Transverse colon (tissue), 4 donors: ENCODE measurements around the gene DLK2. TPM values are rescaled to one million over a fixed set of nuclear protein-coding genes. Genes with fewer than 3 reads are reported as not detected.
"Not testable (repeated sequence)": the region's sequence is repeated elsewhere in the genome, so short reads cannot be mapped to it uniquely, and the experiment has no call there.

Experiments
- DNase-seq: peaks from one replicate; pipeline ENCODE4 v3.0.0-alpha.2; 2019
- H3K27ac ChIP-seq, 4 donors: fragments of 200-600 bp; sonication (generic); 2 replicates each; pipeline ENCODE4 v1.5.1; 2016 to 2018; ENCODE audit warnings: inconsistent platforms in 4 of 4
- H3K27me3 ChIP-seq: fragments of 200-600 bp; sonication (generic); 2 replicates; pipeline ENCODE4 v1.5.1; 2017; ENCODE audit warnings: inconsistent platforms
- H3K36me3 ChIP-seq, 4 donors: fragments of 200-600 bp; sonication (generic); 2 replicates each; pipeline ENCODE4 v1.5.1; 2017 to 2019; ENCODE audit warnings: inconsistent platforms in 4 of 4
- H3K4me1 ChIP-seq, 4 donors: fragments of 200-600 bp; sonication (generic); 2 replicates each; pipeline ENCODE4 v1.5.1; 2017 to 2020; ENCODE audit warnings: inconsistent platforms in 4 of 4
- H3K4me3 ChIP-seq, 4 donors: fragments of 200-600 bp; sonication (generic); 1 replicate in 1 of 4; 2 replicates in 3 of 4; pipeline versions ENCODE4 v1.5.1 to v1.6.1; 2017 to 2019; ENCODE audit warnings: inconsistent platforms in 4 of 4
- H3K9me3 ChIP-seq, 2 donors: fragments of 200-600 bp; sonication (generic); 2 replicates each; pipeline ENCODE4 v1.5.1; 2017 to 2019; ENCODE audit warnings: inconsistent platforms in 2 of 2
- CTCF ChIP-seq, 5 experiments: fragments of 200-600 bp in 3 of 5; fragments of 450-650 bp in 2 of 5; sonication (generic) in 3 of 5; IDR thresholded peaks; 1 replicate in 2 of 5; 2 replicates in 3 of 5; pipeline ENCODE4 v1.5.1; 2016 to 2017; ENCODE audit warnings: antibody characterized with exemption in 5 of 5, inconsistent platforms in 3 of 5, mild to moderate bottlenecking in 2 of 5, moderate library complexity in 1 of 5
- EP300 ChIP-seq: sonication (generic); formaldehyde crosslinking; IDR thresholded peaks from one replicate; pipeline ENCODE4 v1.6.1; 2017; ENCODE audit warnings: antibody characterized with exemption, low read depth
- POLR2A ChIP-seq: fragments of 450-650 bp; IDR thresholded peaks from one replicate; pipeline ENCODE4 v1.6.1; 2016; ENCODE audit warnings: antibody characterized with exemption, mild to moderate bottlenecking, moderate library complexity
- POLR2AphosphoS5 ChIP-seq, 3 donors: sonication (generic); formaldehyde crosslinking; IDR thresholded peaks; one replicate each; pipeline ENCODE4 v1.6.1; 2016; ENCODE audit warnings: antibody characterized with exemption in 3 of 3
- WGBS, 2 donors: methylation state at CpG; one replicate each; pipeline ENCODE4 v1.1.5; 2018; ENCODE audit warnings: low coverage in 1 of 2; 5-methylcytosine and 5-hydroxymethylcytosine counted together
- in situ Hi-C, 4 donors: fragments of 200-750 bp; cut with MboI; loops; one replicate each; pipeline versions ENCODE4 v1.15.0 to v1.15.1; 2017; ENCODE audit warnings: low sequenced_read_pairs in 3 of 4, low pct_ligation_motif_present in 1 of 4, low pct_unique_long_range_greater_than_20kb in 1 of 4
- intact Hi-C: fragments of 100-400 bp; cut with DNase I; formaldehyde crosslinking; loops from one replicate; pipeline ENCODE4 v1.15.1; 2023; ENCODE audit warnings: low total_unique reads
- total RNA-seq, 4 donors: library from RNA; depleted of rRNA; stranded (reverse); fragments of >200 nt; gene quantifications; one replicate each; pipeline ENCODE4 v1.1.0, GENCODE V29; 2016

Gene DLK2
- total RNA-seq, 4 donors from 2014 or later: 0.95 to 1.1 TPM; not detected in 2

- no peak for DNase-seq
- Histone ChIP-seq H3K27ac (no peak overlapping the region), H3K4me1 (peaks cover 0 to under 1% (median under 1%) of the 10 kb centered on the region in 4 donors), H3K9me3 (no peaks in the 10 kb centered on the region), H3K27me3 (no peaks in the 10 kb centered on the region), H3K36me3 (no peaks in the 10 kb centered on the region), H3K4me3 (no peak overlapping the region)
- TF ChIP-seq CTCF (IDR thresholded peaks at IDR 0.05) (no peak), EP300 (no peak), POLR2AphosphoS5 (IDR thresholded peaks at IDR 0.05) (no peak), POLR2A (no peak)
- intact Hi-C loops: no loop called here
- WGBS, 2 donors: 63 to 64% methylated on average over 3 of the region's 3 CpGs
- in situ Hi-C loops: no loop called here
Measured at GRCh38 chr6:43421831-43422230, 33.5 kb downstream of the DLK2 start.

GRCh38 chr6:43420012-43420709 lies 35.2 kb downstream of the DLK2 start:
- whole genome bisulfite sequencing, 2 donors: 63 to 68% methylated on average over 5 of the region's 5 CpGs
- Histone ChIP-seq H3K9me3 (no peaks in the 10 kb centered on the region), H3K4me1 (no peaks in the 10 kb centered on the region), H3K36me3 (no peaks in the 10 kb centered on the region), H3K27me3 (no peaks in the 10 kb centered on the region), H3K27ac (no peak overlapping the region), H3K4me3 (no peak overlapping the region)
- in situ Hi-C loops (no loop called here), intact Hi-C loops (no loop called here)
- DNase-seq: no peak
- no peak for TF ChIP-seq POLR2A
- TF ChIP-seq EP300: no peak
- no peak for TF ChIP-seq CTCF (IDR thresholded peaks at IDR 0.05)
- no peak for TF ChIP-seq POLR2AphosphoS5 (IDR thresholded peaks at IDR 0.05)

- intact Hi-C loops: no loop called here
- Histone ChIP-seq H3K27me3 (no peaks in the 10 kb centered on the region), H3K4me3 (no peak overlapping the region), H3K4me1 (no peaks in the 10 kb centered on the region), H3K27ac (no peak overlapping the region), H3K36me3 (no peaks in the 10 kb centered on the region), H3K9me3 (no peaks in the 10 kb centered on the region)
- TF ChIP-seq POLR2AphosphoS5 (IDR thresholded peaks at IDR 0.05): no peak
- TF ChIP-seq EP300: no peak
- TF ChIP-seq POLR2A: no peak
- no peak for TF ChIP-seq CTCF (IDR thresholded peaks at IDR 0.05)
- DNase-seq: no peak
- WGBS, 2 donors: 80 to 82% methylated on average over 2 to 4 of the region's 4 CpGs
- in situ Hi-C loops: no loop called here
Measured at GRCh38 chr6:43416935-43417334, 38.4 kb downstream of the DLK2 start.

- DNase-seq, intact Hi-C loops, H3K4me1 ChIP-seq, H3K27me3 ChIP-seq, H3K9me3 ChIP-seq, H3K4me3 ChIP-seq, H3K36me3 ChIP-seq, H3K27ac ChIP-seq, in situ Hi-C loops: not testable (repeated sequence)
- 75 to 87% methylated on average over 2 to 8 of the region's 8 CpGs for WGBS, 2 donors
Measured at GRCh38 chr6:43415275-43415674, 40.1 kb downstream of the DLK2 start.

- no peaks in the 10 kb centered on the region for H3K36me3 ChIP-seq
- in situ Hi-C loops (no loop called here), intact Hi-C loops (no loop called here)
- H3K27ac ChIP-seq: no peak overlapping the region
- no peaks in the 10 kb centered on the region for H3K9me3 ChIP-seq
- no peak for DNase-seq
- no peak for TF ChIP-seq EP300
- H3K27me3 ChIP-seq: no peaks in the 10 kb centered on the region
- 100% methylated on average over 2 of the region's 2 CpGs; no CpG with 5 or more reads in 1 of the 2 donors for WGBS, 2 donors
- no peaks in the 10 kb centered on the region for H3K4me1 ChIP-seq
- no peak overlapping the region for H3K4me3 ChIP-seq
Measured at GRCh38 chr6:43413002-43413401, 42.3 kb downstream of the DLK2 start.
